NCI-H2196 treated with DMSO at 0.1 percent for 48 hours (cell line): ENCODE measurements around the gene MSTO1.
"Not testable (repeated sequence)": the region's sequence is repeated elsewhere in the genome, so short reads cannot be mapped to it uniquely, and the experiment has no call there.

Experiments
- DNase-seq: peaks from one replicate; lab custom pipeline; 2025; ENCODE audit not compliant: unreplicated experiment; lab: John Stamatoyannopoulos, UW

MSTO1 gene

GRCh38 chr1:155610257-155610647, 234 bp downstream of the MSTO1 start:
- DNase-seq, result not testable (repeated sequence)

- DNase-seq, result not testable (repeated sequence)
Observed at GRCh38 chr1:155613226-155613625, 3.2 kb downstream of the MSTO1 start.

GRCh38 chr1:155622191-155622590, 12.2 kb downstream of the MSTO1 start:
- DNase-seq, result no peak

GRCh38 chr1:155623357-155623756, 13.3 kb downstream of the MSTO1 start:
- DNase-seq, result no peak

DNA sequence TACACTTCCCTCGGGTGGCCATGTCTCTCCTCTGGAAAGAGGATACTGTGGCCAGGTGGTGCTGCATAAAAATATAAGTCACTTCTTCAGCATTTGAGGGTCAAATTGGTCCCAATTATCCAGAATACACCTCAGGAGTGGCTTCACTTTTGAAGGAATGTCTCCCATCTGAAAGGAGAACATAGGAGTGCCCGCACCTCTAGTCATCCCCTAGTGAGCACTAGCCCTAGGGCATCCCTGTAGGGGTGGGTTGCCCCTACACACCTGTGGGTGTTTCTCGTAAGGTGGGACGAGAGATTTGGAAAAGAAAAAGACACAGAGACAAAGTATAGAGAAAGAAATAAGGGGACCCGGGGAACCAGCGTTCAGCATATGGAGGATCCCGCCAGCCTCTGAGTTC, 16.4 kb downstream of the MSTO1 start:
- not testable (repeated sequence) for DNase-seq

GRCh38 chr1:155636397-155637153, 26.6 kb downstream of the MSTO1 start:
- DNase-seq, result no peak

- no peak for DNase-seq
Observed at GRCh38 chr1:155640367-155640766, 30.3 kb downstream of the MSTO1 start.

DNA sequence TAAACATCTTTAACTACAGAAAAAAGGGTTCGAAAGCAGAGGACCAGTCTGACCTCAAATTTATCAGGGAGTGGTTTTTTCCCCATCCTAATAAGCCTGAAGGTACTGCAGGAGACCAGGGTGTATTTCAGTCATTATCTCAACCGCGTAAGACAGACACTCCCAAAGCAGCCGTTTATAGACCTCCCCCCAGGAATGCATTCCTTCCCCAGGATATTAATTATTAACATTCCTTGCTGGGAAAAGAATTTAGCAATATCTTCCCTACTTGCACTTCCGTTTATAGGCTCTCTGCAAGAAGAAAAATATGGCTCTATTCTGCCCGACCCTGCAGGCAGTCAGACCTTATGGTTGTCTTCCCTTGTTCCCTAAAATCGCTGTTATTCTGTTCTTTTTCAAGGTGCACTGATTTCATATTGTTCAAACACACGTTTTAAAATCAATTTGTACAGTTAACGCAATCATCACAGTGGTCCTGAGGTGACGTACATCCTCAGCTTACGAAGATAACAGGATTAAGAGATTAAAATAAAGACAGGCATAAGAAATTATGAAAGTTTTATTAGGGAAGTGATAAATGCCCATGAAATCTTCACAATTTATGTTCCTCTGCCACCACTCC, 32.7 kb downstream of the MSTO1 start:
- not testable (repeated sequence) for DNase-seq

- DNase-seq, result no peak
Observed at GRCh38 chr1:155643230-155643629, 33.2 kb downstream of the MSTO1 start.

DNA sequence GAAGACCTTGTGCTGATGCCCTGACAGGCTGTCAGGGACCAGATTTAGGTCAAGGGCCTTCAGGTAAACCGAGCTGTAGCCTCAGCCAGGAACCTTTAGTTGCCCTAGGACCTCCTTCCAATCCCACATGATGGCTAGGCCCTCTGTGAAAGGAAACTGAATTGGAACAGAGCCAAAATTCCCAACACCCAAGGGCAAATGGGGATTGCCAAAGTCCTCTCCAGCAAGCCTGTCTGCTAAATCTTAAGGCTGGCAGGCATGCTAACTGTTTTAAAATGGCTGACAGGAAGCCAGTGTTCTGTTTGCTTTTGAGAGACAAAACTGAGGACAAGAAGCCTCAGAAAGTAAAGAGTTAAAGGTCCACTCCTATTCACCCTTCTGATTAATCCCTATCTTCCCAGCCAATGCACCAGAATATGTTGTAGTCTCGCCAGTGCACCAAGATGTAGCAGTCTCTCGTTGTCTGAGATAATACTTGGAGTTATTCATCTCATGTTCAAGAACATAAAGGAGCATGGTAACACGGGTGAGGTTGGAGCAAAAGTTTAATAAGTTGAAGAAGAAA, 35.1 kb downstream of the MSTO1 start:
- no peak for DNase-seq

GRCh38 chr1:155645648-155646047, 35.6 kb downstream of the MSTO1 start:
- no peak for DNase-seq

DNA sequence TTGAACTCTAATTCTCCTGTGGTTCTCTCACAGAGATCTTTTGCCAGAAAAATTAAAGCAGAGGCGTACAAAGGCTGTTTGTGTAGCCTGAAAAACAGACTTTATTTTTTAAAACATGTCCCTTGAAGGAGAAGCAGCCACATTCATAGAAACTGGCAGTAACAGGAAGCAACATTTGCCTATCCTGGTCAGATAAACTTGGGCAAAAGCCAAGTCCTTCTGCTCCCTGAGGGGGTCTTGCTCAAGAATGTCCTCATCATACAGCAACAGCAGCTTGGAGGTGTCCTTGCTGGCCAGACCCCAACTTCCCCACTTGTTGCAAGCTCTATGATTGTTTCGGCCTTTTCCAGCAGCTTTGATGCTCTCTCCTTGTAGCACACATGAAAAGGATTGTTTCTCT, 36.3 kb downstream of the MSTO1 start:
- DNase-seq, result no peak

GRCh38 chr1:155648207-155649147, 38.5 kb downstream of the MSTO1 start:
- DNase-seq, result no peak

- DNase-seq, result no peak
Observed at GRCh38 chr1:155649676-155650075, 39.7 kb downstream of the MSTO1 start.

DNA sequence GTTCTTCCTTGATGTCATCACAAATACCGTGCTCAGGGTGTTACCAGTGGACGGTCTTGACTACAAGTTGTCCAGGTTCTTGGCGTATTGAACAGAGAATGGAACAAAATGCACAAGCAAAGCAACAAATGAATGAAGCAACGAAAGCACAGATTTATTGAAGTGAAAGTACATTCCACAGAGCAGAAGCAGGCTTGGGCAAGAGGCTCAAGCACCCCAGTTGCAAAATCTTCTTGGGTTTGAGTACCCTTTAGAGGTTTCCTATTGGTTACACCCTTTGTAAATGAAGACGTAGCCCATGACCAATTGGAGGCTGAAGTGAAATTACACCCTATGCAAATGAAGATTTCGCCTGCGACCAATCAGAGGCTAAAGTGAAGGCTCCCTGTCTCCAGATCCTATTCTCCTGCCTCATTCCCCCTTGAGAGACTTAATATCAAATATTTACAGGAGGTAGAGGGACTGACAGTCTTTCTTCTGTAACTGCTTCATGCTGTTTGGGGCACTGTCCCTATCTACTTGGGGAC, 40.3 kb downstream of the MSTO1 start:
- DNase-seq, result no peak

DNA sequence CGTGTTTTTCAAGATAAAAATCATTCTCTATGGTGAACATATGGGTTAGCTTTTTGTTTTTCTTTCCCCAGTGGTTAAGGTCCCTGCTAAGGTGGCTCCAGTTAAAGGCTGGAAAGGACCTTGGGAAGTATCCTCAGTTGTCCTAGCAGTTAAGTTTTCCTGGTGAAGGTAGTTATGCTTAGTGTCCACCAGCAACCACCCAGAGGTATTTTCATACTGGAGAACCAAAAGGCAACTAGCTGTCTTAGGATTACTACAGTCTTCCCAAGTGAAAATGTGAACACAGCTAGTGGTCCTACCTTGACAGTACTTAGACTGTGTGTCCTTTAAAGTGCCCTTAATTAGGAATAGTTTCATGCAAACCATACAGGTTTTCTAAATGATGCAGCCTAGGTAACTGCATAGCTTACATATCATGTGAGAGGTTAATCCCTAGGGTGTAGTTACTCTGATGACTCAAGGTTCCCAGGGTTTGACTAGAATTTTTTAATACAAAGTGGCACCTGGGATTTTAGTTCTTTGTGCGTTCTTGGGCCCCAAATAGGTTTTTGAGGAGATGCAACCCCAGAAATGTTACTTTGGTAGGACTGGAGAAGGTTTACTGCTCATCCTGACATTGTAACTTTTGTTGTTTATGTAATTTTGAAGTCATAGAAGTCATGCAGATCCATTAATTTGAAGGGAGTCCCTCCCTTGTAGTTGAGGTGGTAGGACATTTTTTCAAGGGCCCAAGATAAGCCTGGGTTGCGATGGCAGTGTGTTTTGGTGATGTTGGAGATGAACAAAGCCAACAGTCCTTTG, 42.0 kb downstream of the MSTO1 start:
- DNase-seq, result no peak

GRCh38 chr1:155652951-155653350, 42.9 kb downstream of the MSTO1 start:
- DNase-seq, result no peak

DNA sequence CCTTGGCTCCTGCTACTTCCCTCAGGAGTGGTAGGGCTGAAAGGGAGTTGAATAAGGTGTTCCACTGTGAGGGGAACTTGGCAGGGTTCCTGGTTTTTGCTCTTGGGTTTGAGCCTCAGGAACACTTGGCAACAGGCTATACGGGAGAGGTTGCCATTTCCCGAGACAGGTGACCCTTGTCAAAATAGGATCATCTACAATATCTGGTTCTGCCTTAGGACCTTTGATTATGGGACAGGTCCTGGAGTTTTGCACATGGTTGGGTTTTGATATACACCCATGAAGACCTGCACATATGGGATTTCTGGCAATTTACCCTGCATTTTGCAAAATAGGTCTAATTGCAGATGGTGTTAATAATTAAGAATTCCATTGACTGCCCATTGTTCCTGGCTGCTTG, 47.4 kb downstream of the MSTO1 start:
- DNase-seq, result no peak

- not testable (repeated sequence) for DNase-seq
Observed at GRCh38 chr1:155661239-155661638, 51.2 kb downstream of the MSTO1 start.
